ENCODE measurements around the gene FRK.

Gene FRK

DNA sequence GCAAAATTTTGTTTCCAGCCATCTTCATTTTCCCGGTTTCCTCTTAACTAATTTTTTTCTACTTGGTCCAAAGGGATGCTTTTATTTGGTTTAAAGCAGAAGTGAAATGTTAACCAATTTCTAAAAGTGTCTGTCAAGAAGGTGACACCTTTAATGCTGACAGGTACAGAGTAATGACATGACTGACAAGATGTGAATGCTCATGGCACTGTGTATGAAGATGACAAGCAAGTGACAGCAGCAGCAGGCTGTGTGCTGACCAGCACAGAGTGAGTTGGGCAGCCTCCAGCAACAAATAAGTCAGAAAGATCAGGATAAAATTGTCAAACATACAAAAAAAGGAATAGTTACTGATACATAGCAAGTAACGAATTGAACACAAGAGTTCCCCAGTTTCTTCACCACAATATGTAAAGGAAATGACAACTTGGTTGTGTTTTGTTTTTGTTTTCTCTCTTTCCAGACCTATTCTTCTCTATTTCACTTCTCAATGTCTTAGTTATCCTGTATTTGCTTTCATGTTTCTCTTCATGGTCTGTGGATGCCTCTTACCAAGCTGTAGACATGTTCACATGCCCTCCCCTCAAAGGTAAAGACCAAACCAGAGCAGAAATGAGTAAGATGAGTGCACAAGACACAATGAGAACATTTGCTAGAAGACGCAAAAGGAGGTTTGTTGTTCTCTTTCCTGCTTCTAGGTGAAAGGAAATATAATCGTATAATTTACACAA lies 174.9 kb downstream of the FRK start:
- Histone ChIP-seq H2BK120ac (ENCODE audit: low read depth, low read length) (no peak overlapping the region), H3K79me1 (ENCODE audit: low read length) (no peaks in the 10 kb centered on the region), H4K5ac (ENCODE audit: low read length) (no peak overlapping the region), H3K36me3 (ENCODE audit: control insufficient read depth, insufficient read depth, low read length) (no peaks in the 10 kb centered on the region), H3K4me2 (ENCODE audit: low read length) (no peak overlapping the region), H2AK5ac (ENCODE audit: low read length) (no peak overlapping the region), H3K56ac (ENCODE audit: low read length) (no peak overlapping the region), H4K8ac (ENCODE audit: low read depth, low read length) (no peak overlapping the region), H3K79me2 (ENCODE audit: control insufficient read depth, insufficient read depth, low read length) (no peaks in the 10 kb centered on the region), H2BK5ac (ENCODE audit: low read length) (no peak overlapping the region), H3K18ac (ENCODE audit: low read length) (no peak overlapping the region), H3K9ac (ENCODE audit: low read length) (no peak overlapping the region), H3K27me3 (ENCODE audit: insufficient read depth, low read length, poor library complexity) (no peaks in the 10 kb centered on the region), H3K27ac (ENCODE audit: low read depth, low read length) (no peak overlapping the region), H3K23ac (ENCODE audit: low read length) (no peak overlapping the region), H3K4me3 (ENCODE audit: low read length) (no peak overlapping the region), H2BK15ac (replicated peaks; ENCODE audit: low read depth) (no peak overlapping the region), H3K4ac (ENCODE audit: low read depth, low read length) (no peak overlapping the region), H3K4me1 (ENCODE audit: control insufficient read depth, low read depth, low read length) (no peaks in the 10 kb centered on the region)
- no peak for DNase-seq
- WGBS (ENCODE audit: extremely low coverage, insufficient coverage, low lambda C conversion rate) = no CpG with 5 or more reads among the region's 4 CpGs

DNA sequence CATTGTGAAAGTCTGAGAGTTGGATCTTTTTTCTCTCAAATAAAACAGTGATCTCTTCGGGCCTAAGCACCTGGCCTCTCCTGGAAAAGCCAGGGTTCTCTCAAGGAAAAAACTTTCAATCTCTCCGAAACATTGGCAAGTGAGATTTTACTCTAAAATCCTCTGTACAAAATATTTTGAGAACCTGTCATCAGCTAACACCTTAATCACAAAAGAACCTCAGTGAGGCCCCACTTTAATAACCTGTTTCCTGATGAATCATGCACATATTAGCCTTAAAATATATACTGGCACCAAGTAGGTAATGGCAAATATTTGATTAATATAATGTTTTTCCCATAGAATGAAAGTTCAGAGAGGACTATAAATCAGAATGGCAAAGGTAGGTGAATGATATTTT lies 177.9 kb downstream of the FRK start:
- Histone ChIP-seq H2AK5ac (ENCODE audit: low read length) (no peak overlapping the region), H4K8ac (ENCODE audit: low read depth, low read length) (no peak overlapping the region), H3K9ac (ENCODE audit: low read length) (no peak overlapping the region), H3K27ac (ENCODE audit: low read depth, low read length) (no peak overlapping the region), H2BK120ac (ENCODE audit: low read depth, low read length) (no peak overlapping the region), H3K18ac (ENCODE audit: low read length) (no peak overlapping the region), H3K4me3 (ENCODE audit: low read length) (no peak overlapping the region), H3K79me1 (ENCODE audit: low read length) (no peaks in the 10 kb centered on the region), H3K4me1 (ENCODE audit: control insufficient read depth, low read depth, low read length) (no peaks in the 10 kb centered on the region), H3K56ac (ENCODE audit: low read length) (no peak overlapping the region), H4K5ac (ENCODE audit: low read length) (no peak overlapping the region), H3K36me3 (ENCODE audit: control insufficient read depth, insufficient read depth, low read length) (no peaks in the 10 kb centered on the region), H3K4ac (ENCODE audit: low read depth, low read length) (no peak overlapping the region), H2BK5ac (ENCODE audit: low read length) (no peak overlapping the region), H3K4me2 (ENCODE audit: low read length) (no peak overlapping the region), H2BK15ac (replicated peaks; ENCODE audit: low read depth) (no peak overlapping the region), H3K79me2 (ENCODE audit: control insufficient read depth, insufficient read depth, low read length) (no peaks in the 10 kb centered on the region), H3K27me3 (ENCODE audit: insufficient read depth, low read length, poor library complexity) (no peaks in the 10 kb centered on the region), H3K23ac (ENCODE audit: low read length) (no peak overlapping the region)
- DNase-seq = no peak
- WGBS (ENCODE audit: extremely low coverage, insufficient coverage, low lambda C conversion rate) = no CpG with 5 or more reads among the region's 2 CpGs

DNA sequence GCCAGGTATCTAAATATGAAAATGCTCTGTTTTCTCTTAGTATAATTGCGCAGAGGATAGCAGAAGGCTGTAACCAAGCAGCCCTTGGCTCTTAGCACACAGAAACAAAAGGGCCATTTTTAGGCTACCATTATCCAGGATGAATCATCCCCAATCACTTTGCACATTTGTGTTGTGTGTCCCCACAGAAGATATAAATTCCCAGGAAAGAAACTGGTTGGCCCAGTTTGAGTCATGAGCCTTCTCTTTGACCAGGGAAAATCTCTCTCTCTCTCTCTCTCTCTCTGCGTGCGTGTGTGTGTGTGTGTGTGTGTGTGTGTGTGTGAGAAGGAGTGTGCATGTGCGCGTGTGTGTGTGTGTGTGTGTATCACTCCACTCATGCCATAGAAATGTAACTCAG lies 178.5 kb downstream of the FRK start:
- no peak overlapping the region for H3K4ac ChIP-seq (ENCODE audit: low read depth, low read length)
- H3K23ac ChIP-seq (ENCODE audit: low read length) = no peak overlapping the region
- no peak overlapping the region for H2BK5ac ChIP-seq (ENCODE audit: low read length)
- no peak overlapping the region for H2AK5ac ChIP-seq (ENCODE audit: low read length)
- no peak overlapping the region for H3K9ac ChIP-seq (ENCODE audit: low read length)
- H4K5ac ChIP-seq (ENCODE audit: low read length) = no peak overlapping the region
- no peak overlapping the region for H4K8ac ChIP-seq (ENCODE audit: low read depth, low read length)
- no peaks in the 10 kb centered on the region for H3K79me2 ChIP-seq (ENCODE audit: control insufficient read depth, insufficient read depth, low read length)
- H3K18ac ChIP-seq (ENCODE audit: low read length) = no peak overlapping the region
- H3K27me3 ChIP-seq (ENCODE audit: insufficient read depth, low read length, poor library complexity) = no peaks in the 10 kb centered on the region
- H2BK120ac ChIP-seq (ENCODE audit: low read depth, low read length) = no peak overlapping the region
- H3K4me3 ChIP-seq (ENCODE audit: low read length) = no peak overlapping the region
- no peak overlapping the region for H3K27ac ChIP-seq (ENCODE audit: low read depth, low read length)
- no peaks in the 10 kb centered on the region for H3K36me3 ChIP-seq (ENCODE audit: control insufficient read depth, insufficient read depth, low read length)
- no peak overlapping the region for H3K56ac ChIP-seq (ENCODE audit: low read length)
- no CpG with 5 or more reads among the region's 5 CpGs for WGBS (ENCODE audit: extremely low coverage, insufficient coverage, low lambda C conversion rate)
- no peak overlapping the region for H3K4me2 ChIP-seq (ENCODE audit: low read length)
- no peaks in the 10 kb centered on the region for H3K79me1 ChIP-seq (ENCODE audit: low read length)
- DNase-seq = peak; percentile 49
- H2BK15ac ChIP-seq (replicated peaks; ENCODE audit: low read depth) = no peak overlapping the region
- no peaks in the 10 kb centered on the region for H3K4me1 ChIP-seq (ENCODE audit: control insufficient read depth, low read depth, low read length)

All from mesendoderm (in vitro differentiated cells).